GM10266 (cell line): Measurements from ENCODE around the gene FRAS1.

Experiments used
- DNase-seq: peaks from one replicate; pipeline ENCODE4 v3.0.0; 2012; ENCODE audit errors: extremely low spot score
- TF ChIP-seq, protein P1 (sequence below): IDR thresholded peaks from 2 replicates; pipeline ENCODE4 v1.5.1; 2012; ENCODE audit warnings: mild to moderate bottlenecking, low read depth; ENCODE audit not compliant: control insufficient read depth, insufficient read depth; ENCODE audit errors: missing control alignments

Gene FRAS1

GRCh38 chr4:78038704-78039103 lies 18.4 kb upstream of the FRAS1 start:
- TF ChIP-seq, protein P1, sequence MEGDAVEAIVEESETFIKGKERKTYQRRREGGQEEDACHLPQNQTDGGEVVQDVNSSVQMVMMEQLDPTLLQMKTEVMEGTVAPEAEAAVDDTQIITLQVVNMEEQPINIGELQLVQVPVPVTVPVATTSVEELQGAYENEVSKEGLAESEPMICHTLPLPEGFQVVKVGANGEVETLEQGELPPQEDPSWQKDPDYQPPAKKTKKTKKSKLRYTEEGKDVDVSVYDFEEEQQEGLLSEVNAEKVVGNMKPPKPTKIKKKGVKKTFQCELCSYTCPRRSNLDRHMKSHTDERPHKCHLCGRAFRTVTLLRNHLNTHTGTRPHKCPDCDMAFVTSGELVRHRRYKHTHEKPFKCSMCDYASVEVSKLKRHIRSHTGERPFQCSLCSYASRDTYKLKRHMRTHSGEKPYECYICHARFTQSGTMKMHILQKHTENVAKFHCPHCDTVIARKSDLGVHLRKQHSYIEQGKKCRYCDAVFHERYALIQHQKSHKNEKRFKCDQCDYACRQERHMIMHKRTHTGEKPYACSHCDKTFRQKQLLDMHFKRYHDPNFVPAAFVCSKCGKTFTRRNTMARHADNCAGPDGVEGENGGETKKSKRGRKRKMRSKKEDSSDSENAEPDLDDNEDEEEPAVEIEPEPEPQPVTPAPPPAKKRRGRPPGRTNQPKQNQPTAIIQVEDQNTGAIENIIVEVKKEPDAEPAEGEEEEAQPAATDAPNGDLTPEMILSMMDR, result no peak

DNA sequence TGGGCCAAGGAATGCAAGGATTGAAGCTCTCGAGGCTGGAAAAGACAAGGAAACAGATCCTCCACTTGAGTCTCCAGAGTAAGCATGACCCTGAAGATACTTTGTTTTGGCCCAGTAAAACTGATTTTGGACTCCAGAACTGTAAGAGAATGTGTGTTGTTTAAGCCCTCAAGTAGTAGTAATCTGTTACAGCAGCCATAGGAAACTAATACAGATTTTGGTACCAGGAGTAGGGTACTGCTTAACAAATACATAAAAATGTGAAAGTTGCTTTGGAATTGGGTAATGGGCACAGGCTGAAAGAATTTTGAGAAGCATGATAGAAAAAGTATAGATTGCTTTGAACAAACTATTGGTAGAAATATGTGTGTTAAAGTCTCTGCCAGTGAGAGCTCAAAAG lies 17.4 kb upstream of the FRAS1 start:
- no peak for DNase-seq
- TF ChIP-seq, protein P1, result no peak

More at GRCh38 chr4:78038704-78039103, 18.4 kb upstream of the FRAS1 start:
- no peak for DNase-seq

DNA sequence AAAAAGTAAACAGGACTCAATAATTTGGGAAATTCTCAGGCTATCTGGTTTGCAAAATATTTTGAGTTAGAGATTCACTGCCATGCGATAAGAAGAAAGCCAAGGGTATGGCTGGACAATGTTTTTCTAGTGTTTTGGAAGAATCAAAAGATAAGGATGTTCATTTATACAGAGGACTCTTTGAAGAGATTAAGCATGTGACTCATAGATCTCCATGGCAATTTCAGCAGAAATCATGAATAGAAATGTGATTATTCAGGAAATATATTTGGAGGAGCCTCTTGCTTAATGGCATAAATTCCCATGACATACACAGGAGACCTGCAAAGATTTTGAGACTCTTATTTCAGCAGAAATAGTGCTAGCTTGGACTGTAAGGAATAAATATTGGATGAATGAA lies 16.7 kb upstream of the FRAS1 start:
- DNase-seq, result no peak
- TF ChIP-seq, protein P1, result no peak

DNA sequence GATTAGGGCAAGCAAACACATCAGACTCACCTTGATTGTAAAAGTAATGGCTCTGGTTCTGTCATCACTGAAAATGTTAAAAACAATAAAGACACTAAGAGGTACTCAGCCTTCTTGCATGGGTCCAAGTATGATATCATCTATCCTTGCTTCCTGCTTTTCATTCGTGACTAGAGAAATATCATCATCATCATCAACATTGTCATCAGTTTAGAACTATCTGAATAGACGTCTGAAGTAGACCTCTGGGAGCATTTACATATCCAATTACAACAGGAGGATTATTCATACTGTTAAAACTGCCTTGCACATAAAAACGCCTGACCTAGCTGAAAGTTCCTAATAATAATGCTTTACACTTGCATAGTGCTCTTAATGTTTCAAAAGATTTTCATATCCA lies 9.8 kb upstream of the FRAS1 start:
- TF ChIP-seq, protein P1, result no peak
- no peak for DNase-seq

DNA sequence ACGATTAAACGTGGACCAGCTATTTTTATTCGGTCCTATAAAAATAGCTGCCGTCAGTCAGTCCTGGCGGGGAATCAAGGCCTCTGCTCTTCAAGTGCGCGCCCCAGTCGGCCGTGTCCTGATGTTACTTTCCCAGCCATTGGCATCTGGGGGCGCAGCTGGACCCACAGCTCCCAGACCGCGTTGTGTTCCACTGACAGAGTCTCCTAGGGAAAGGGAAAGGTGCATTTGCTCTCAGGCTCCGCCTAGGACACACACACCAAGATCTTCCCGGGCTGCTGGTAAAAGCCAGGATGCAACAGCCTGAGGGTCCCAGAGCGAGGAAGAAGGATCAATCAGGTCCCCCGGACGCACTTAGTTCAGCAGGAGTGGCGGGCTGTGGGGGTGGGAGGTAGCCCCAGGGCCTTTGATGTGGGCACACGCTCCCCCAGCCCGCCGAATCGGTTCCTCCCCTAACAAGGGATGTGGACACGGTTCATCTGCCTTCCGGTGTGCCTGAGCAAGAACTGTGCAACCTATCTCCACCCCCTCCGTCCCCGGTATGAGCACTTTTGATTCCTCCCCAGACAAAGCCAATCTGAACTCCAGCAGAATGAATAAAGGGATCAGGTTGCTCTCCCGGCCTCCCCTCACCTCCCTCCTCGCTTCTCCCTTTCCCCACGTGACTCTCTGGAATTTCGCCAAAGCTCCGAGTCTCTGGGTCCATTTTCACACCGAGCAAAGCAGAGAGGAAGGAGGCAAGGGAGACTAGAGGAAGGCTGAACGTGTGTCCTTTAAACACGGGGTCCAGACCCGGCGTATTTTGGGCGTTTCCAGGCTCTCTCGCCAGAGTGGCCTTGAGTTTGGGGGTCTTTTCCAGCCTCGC lies 626 bp upstream of the FRAS1 start:
- peak; percentile 72 for DNase-seq
- TF ChIP-seq, protein P1, result no peak

DNA sequence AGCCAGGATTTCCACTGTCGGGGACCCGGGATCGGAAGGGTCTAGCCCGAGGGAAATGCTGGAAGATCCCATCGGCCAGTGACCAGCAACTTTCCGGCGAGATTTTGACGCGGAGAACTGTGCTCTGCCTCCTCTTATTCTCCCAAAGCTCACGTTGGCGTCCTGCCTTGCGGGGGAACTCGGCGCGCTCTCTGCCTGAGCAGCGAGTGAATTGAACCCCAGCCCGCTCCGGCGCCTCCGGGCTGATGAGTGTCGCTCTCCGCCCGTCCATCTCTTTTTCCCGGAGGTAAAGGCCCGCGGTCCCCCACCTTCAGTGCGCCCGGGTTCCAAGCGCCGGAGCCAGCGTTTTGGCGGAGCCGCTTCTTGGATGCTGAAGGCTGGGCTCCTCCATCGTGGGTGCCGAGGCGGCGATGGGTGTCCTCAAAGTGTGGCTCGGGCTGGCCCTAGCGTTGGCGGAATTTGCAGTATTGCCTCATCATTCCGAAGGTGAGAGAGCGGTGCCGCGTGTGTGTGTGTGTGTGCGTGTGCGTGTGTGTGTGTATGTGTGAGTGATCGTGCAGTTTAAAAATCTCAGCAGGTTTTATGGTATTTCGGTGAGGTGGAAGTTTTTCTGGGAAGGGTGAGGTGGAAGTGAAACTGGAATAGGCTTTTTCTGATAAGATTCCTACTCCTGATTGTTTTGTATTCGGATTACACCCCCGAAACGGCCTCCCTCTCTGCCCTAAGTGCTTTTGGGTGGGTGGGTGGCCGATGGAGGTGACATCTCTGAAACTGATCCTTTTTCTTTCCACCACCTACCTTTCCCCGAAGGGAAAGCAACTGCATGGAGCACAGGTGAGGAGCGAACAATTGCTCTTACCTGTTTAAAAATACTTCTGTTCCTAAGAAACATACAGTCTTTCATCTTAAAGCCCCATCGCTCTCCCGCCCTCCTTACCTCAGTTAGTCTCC lies 752 bp downstream of the FRAS1 start:
- TF ChIP-seq, protein P1, result no peak
- peak; percentile 32 for DNase-seq
